Panc1 (cell line): Measurements from ENCODE around the gene SCG2.

Experiments
- POLR2AphosphoS5 ChIP-seq: IDR thresholded peaks from 2 replicates; pipeline ENCODE4 v1.6.1; 2012; ENCODE audit warnings: mild to moderate bottlenecking, low read depth, low read length, moderate library complexity
- SIN3A ChIP-seq: IDR thresholded peaks from 2 replicates; pipeline ENCODE4 v1.6.1; 2012; ENCODE audit warnings: low read depth, mild to moderate bottlenecking, low read length, moderate library complexity, borderline replicate concordance; ENCODE audit not compliant: insufficient read depth
- TF ChIP-seq, protein P1 (sequence below): fragments of 450-650 bp; IDR thresholded peaks from 2 replicates; pipeline ENCODE4 v1.5.1; 2017; ENCODE audit warnings: mild to moderate bottlenecking

DNA sequence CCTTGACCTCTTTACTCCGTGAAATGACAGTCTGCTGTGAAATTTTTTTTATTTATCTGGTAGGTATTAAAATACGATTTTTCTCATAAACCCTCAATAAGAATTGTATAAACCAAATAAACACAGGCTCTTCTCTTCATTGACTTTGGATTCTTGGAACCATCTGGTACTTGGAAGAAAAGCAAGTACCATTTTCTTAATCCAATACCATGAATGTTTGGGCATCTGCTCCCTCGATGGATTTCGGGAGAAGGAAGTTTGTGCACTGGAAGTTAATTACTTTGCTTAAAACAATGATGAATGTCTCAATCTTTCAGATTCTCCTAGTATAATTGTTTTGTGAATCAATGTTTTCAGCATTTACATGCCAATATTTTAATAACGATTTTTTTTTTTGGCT is 5.3 kb upstream of the SCG2 start:
- TF ChIP-seq, protein P1, sequence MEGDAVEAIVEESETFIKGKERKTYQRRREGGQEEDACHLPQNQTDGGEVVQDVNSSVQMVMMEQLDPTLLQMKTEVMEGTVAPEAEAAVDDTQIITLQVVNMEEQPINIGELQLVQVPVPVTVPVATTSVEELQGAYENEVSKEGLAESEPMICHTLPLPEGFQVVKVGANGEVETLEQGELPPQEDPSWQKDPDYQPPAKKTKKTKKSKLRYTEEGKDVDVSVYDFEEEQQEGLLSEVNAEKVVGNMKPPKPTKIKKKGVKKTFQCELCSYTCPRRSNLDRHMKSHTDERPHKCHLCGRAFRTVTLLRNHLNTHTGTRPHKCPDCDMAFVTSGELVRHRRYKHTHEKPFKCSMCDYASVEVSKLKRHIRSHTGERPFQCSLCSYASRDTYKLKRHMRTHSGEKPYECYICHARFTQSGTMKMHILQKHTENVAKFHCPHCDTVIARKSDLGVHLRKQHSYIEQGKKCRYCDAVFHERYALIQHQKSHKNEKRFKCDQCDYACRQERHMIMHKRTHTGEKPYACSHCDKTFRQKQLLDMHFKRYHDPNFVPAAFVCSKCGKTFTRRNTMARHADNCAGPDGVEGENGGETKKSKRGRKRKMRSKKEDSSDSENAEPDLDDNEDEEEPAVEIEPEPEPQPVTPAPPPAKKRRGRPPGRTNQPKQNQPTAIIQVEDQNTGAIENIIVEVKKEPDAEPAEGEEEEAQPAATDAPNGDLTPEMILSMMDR: no peak
- no peak for TF ChIP-seq POLR2AphosphoS5
- no peak for TF ChIP-seq SIN3A
